ENCODE data around the gene THBS2.

GRCh38 chr6:169225131-169225576, 28.5 kb downstream of the THBS2 start:
- TF ChIP-seq CTCF (IDR thresholded peaks at IDR 0.05; ENCODE audit: low read length) (no peak), EZH2 (optimal IDR thresholded peaks at IDR 0.05; ENCODE audit: low read depth, low read length) (no peak)
